Gastrocnemius medialis (tissue), 4 donors: ENCODE measurements around the gene KIF26B.

ENCODE experiments used
- CTCF ChIP-seq, 5 experiments: fragments of 450-650 bp in 3 of 5; fragments of 200-600 bp in 2 of 5; sonication (generic) in 2 of 5; IDR thresholded peaks in 4 of 5; conservative IDR thresholded peaks in 1 of 5; 1 replicate in 4 of 5; 2 replicates in 1 of 5; pipeline ENCODE4 v1.5.1; 2016 to 2019; ENCODE audit warnings: antibody characterized with exemption in 5 of 5, mild to moderate bottlenecking in 3 of 5, moderate library complexity in 3 of 5
- POLR2A ChIP-seq, 2 donors: fragments of 450-650 bp; IDR thresholded peaks; one replicate each; pipeline ENCODE4 v1.6.1; 2017; ENCODE audit warnings: antibody characterized with exemption in 2 of 2, mild to moderate bottlenecking in 2 of 2, moderate library complexity in 2 of 2

GRCh38 chr1:245124241-245124640, 30.5 kb upstream of the KIF26B start:
- TF ChIP-seq CTCF (IDR thresholded peaks at IDR 0.05 in 4 of 5, conservative IDR thresholded peaks at IDR 0.05 in 1 of 5) (no peak), POLR2A (IDR thresholded peaks at IDR 0.05) (no peak)
